ENCODE measurements around the gene CCDC138. TPM values are rescaled to one million over a fixed set of nuclear protein-coding genes. Genes with fewer than 3 reads are reported as not detected.
"Not testable (repeated sequence)": the region's sequence is repeated elsewhere in the genome, so short reads cannot be mapped to it uniquely, and the experiment has no call there.

Gene CCDC138
- polyA plus RNA-seq: 2.4 to 6.6 TPM (median 3.1 TPM) in 3 replicates
- 7.1 TPM for polyA plus RNA-seq (2011; ENCODE audit: low read depth)
- 1.8 and 2.8 TPM in 2 replicates for polyA plus RNA-seq (2011; cell fraction: cytosol; rRNA removed)
- polyA plus RNA-seq (2011; cell fraction: nucleus; rRNA removed): 2.8 and 3.0 TPM in 2 replicates
- 1.8 and 5.2 TPM in 2 replicates for polyA plus RNA-seq (2012; ENCODE audit: low replicate concordance)
- 0.26 to 5.4 TPM (median 2.5 TPM) in 3 replicates for polyA minus RNA-seq
- polyA minus RNA-seq (2011; cell fraction: cytosol; rRNA and poly(A)+ RNA removed): 2.9 TPM
- polyA minus RNA-seq (2011; cell fraction: nucleus; rRNA and poly(A)+ RNA removed): 4.0 and 6.4 TPM in 2 replicates

GRCh38 chr2:108786354-108787215 is at the start of gene CCDC138:
Gene CCDC138, plus strand, starts transcription at chr2:108786771. Its CDS starts 52 bp downstream, at chr2:108786823.
- Histone ChIP-seq H3K9ac (ENCODE audit: control insufficient read depth, extremely low read depth, insufficient read depth, low read length) (peak within 1 kb of the TSS; percentile 87), H3K4me1 (ENCODE audit: control insufficient read depth, extremely low read depth, insufficient read depth, low read length) (peaks cover 6% of the 10 kb centered on the region), H4K20me1 (ENCODE audit: control insufficient read depth, extremely low read depth, insufficient read depth, low read length) (peaks cover 3% of the 10 kb centered on the region), H3K36me3 (ENCODE audit: control insufficient read depth in 2 of 2, extremely low read depth in 1 of 2, insufficient read depth in 2 of 2, low read length in 2 of 2) (peaks cover 2 to 14% of the 10 kb centered on the region in 2 experiments), H3K27me3 (ENCODE audit: control insufficient read depth, extremely low read depth, insufficient read depth, low read length) (no peaks in the 10 kb centered on the region), H3K9me1 (ENCODE audit: control insufficient read depth, extremely low read depth, insufficient read depth, low read length) (no peaks in the 10 kb centered on the region), H3K4me2 (ENCODE audit: control insufficient read depth, extremely low read depth, insufficient read depth, low read depth, low read length) (peak within 1 kb of the TSS; percentile 98), H3K79me2 (ENCODE audit: control insufficient read depth, insufficient read depth, low read length) (peaks cover 7% of the 10 kb centered on the region), H3K4me3 (ENCODE audit: control insufficient read depth in 2 of 3, extremely low read depth in 1 of 3, insufficient read depth in 2 of 3, low read depth in 1 of 3, low read length in 3 of 3) (peak within 1 kb of the TSS; percentile 68 to 89 (median 88)), H3K9me3 (ENCODE audit: control insufficient read depth, low read depth, low read length) (no peaks in the 10 kb centered on the region), H2AFZ (ENCODE audit: control insufficient read depth, low read length) (peak within 1 kb of the TSS; percentile 86), H3K27ac (ENCODE audit: control insufficient read depth, insufficient read depth, low read length) (peak within 1 kb of the TSS; percentile 73)
- DNase-seq (ENCODE audit: low read depth, low spot score) (no peak), FAIRE-seq (peak; percentile 48)
- dilution Hi-C loops (cut with MboI; ENCODE audit: extremely low pct_ligation_motif_present, low sequenced_read_pairs): no loop called here
- TF ChIP-seq CTCF (optimal IDR thresholded peaks at IDR 0.05 in 1 of 3, IDR thresholded peaks at IDR 0.05 in 1 of 3, conservative IDR thresholded peaks at IDR 0.05 in 1 of 3; ENCODE audit: extremely low read depth in 1 of 3, insufficient read depth in 2 of 3, low read length in 3 of 3) (no peak), EZH2 (IDR thresholded peaks at IDR 0.05; ENCODE audit: low read length) (no peak)

- H3K4me2 ChIP-seq (ENCODE audit: control insufficient read depth, extremely low read depth, insufficient read depth, low read depth, low read length); H3K9me3 ChIP-seq (ENCODE audit: control insufficient read depth, low read depth, low read length); H2AFZ ChIP-seq (ENCODE audit: control insufficient read depth, low read length); H3K36me3 ChIP-seq (ENCODE audit: control insufficient read depth in 2 of 2, extremely low read depth in 1 of 2, insufficient read depth in 2 of 2, low read length in 2 of 2); H3K4me3 ChIP-seq (ENCODE audit: control insufficient read depth in 2 of 3, extremely low read depth in 1 of 3, insufficient read depth in 2 of 3, low read depth in 1 of 3, low read length in 3 of 3); H3K9ac ChIP-seq (ENCODE audit: control insufficient read depth, extremely low read depth, insufficient read depth, low read length); H3K79me2 ChIP-seq (ENCODE audit: control insufficient read depth, insufficient read depth, low read length); H3K27ac ChIP-seq (ENCODE audit: control insufficient read depth, insufficient read depth, low read length); DNase-seq (ENCODE audit: low read depth, low spot score); H3K4me1 ChIP-seq (ENCODE audit: control insufficient read depth, extremely low read depth, insufficient read depth, low read length); dilution Hi-C loops (cut with MboI; ENCODE audit: extremely low pct_ligation_motif_present, low sequenced_read_pairs); FAIRE-seq; H3K27me3 ChIP-seq (ENCODE audit: control insufficient read depth, extremely low read depth, insufficient read depth, low read length); H4K20me1 ChIP-seq (ENCODE audit: control insufficient read depth, extremely low read depth, insufficient read depth, low read length); H3K9me1 ChIP-seq (ENCODE audit: control insufficient read depth, extremely low read depth, insufficient read depth, low read length): not testable (repeated sequence)
Observed at GRCh38 chr2:108757973-108758372, 28.6 kb upstream of the CCDC138 start.

GRCh38 chr2:108762618-108763017 is 24.0 kb upstream of the CCDC138 start:
- DNase-seq (ENCODE audit: low read depth, low spot score); H3K4me1 ChIP-seq (ENCODE audit: control insufficient read depth, extremely low read depth, insufficient read depth, low read length); H3K79me2 ChIP-seq (ENCODE audit: control insufficient read depth, insufficient read depth, low read length); FAIRE-seq; H3K4me2 ChIP-seq (ENCODE audit: control insufficient read depth, extremely low read depth, insufficient read depth, low read depth, low read length); H3K9ac ChIP-seq (ENCODE audit: control insufficient read depth, extremely low read depth, insufficient read depth, low read length); H3K9me3 ChIP-seq (ENCODE audit: control insufficient read depth, low read depth, low read length); H3K27me3 ChIP-seq (ENCODE audit: control insufficient read depth, extremely low read depth, insufficient read depth, low read length); dilution Hi-C loops (cut with MboI; ENCODE audit: extremely low pct_ligation_motif_present, low sequenced_read_pairs); H3K27ac ChIP-seq (ENCODE audit: control insufficient read depth, insufficient read depth, low read length); H3K9me1 ChIP-seq (ENCODE audit: control insufficient read depth, extremely low read depth, insufficient read depth, low read length); H3K4me3 ChIP-seq (ENCODE audit: control insufficient read depth in 2 of 3, extremely low read depth in 1 of 3, insufficient read depth in 2 of 3, low read depth in 1 of 3, low read length in 3 of 3); H4K20me1 ChIP-seq (ENCODE audit: control insufficient read depth, extremely low read depth, insufficient read depth, low read length); H2AFZ ChIP-seq (ENCODE audit: control insufficient read depth, low read length): not testable (repeated sequence)
- peaks cover 15 to 20% of the 10 kb centered on the region in 2 experiments for H3K36me3 ChIP-seq (ENCODE audit: control insufficient read depth in 2 of 2, extremely low read depth in 1 of 2, insufficient read depth in 2 of 2, low read length in 2 of 2)

GRCh38 chr2:108766671-108767070 is 19.9 kb upstream of the CCDC138 start:
- H4K20me1 ChIP-seq (ENCODE audit: control insufficient read depth, extremely low read depth, insufficient read depth, low read length); H3K27ac ChIP-seq (ENCODE audit: control insufficient read depth, insufficient read depth, low read length); H3K9me1 ChIP-seq (ENCODE audit: control insufficient read depth, extremely low read depth, insufficient read depth, low read length); H3K4me3 ChIP-seq (ENCODE audit: control insufficient read depth in 2 of 3, extremely low read depth in 1 of 3, insufficient read depth in 2 of 3, low read depth in 1 of 3, low read length in 3 of 3); H3K4me2 ChIP-seq (ENCODE audit: control insufficient read depth, extremely low read depth, insufficient read depth, low read depth, low read length); H3K9ac ChIP-seq (ENCODE audit: control insufficient read depth, extremely low read depth, insufficient read depth, low read length); H2AFZ ChIP-seq (ENCODE audit: control insufficient read depth, low read length); H3K79me2 ChIP-seq (ENCODE audit: control insufficient read depth, insufficient read depth, low read length); dilution Hi-C loops (cut with MboI; ENCODE audit: extremely low pct_ligation_motif_present, low sequenced_read_pairs); H3K9me3 ChIP-seq (ENCODE audit: control insufficient read depth, low read depth, low read length); H3K4me1 ChIP-seq (ENCODE audit: control insufficient read depth, extremely low read depth, insufficient read depth, low read length); H3K27me3 ChIP-seq (ENCODE audit: control insufficient read depth, extremely low read depth, insufficient read depth, low read length); FAIRE-seq; DNase-seq (ENCODE audit: low read depth, low spot score): not testable (repeated sequence)
- peaks cover 15 to 20% of the 10 kb centered on the region in 2 experiments for H3K36me3 ChIP-seq (ENCODE audit: control insufficient read depth in 2 of 2, extremely low read depth in 1 of 2, insufficient read depth in 2 of 2, low read length in 2 of 2)
